ENCODE data around the gene MAP2K5. TPM values are rescaled to one million over a fixed set of nuclear protein-coding genes. Genes with fewer than 3 reads are reported as not detected.

Gene MAP2K5
- total RNA-seq, 2 donors from 2014 or later: 14.5 to 24.7 TPM

DNA sequence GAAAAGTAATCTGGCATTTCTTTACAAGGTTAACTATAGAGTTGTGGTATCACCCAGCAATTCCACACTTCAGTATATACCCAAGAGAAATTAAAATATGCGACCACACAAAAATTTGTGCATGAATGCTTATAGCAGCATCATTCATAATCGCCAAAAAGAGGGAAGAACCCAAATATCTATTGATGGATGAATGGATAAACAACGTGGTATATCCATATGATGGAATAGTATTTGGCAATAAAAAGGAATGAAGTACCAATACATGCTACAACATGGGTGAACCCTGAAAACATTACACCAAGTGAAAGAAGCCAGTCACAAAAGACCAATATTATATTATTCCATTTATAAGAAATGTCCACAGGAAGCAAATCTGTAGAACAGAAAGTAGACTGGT is 274.2 kb downstream of the MAP2K5 start:
- H3K27me3 Mint-ChIP-seq: peaks cover 23% of the 10 kb centered on the region in 2 donors
- H3K9me3 Mint-ChIP-seq: no peaks in the 10 kb centered on the region
- H3K27ac Mint-ChIP-seq: no peak overlapping the region
- no peaks in the 10 kb centered on the region for H3K36me3 Mint-ChIP-seq
- no peak overlapping the region for H3K4me3 Mint-ChIP-seq
- ATAC-seq (no peak), DNase-seq (ENCODE audit: low spot score) (no peak)
- H3K4me1 Mint-ChIP-seq (ENCODE audit: low read depth in 2 of 2): peaks cover 4 to 7% of the 10 kb centered on the region in 2 donors

DNA sequence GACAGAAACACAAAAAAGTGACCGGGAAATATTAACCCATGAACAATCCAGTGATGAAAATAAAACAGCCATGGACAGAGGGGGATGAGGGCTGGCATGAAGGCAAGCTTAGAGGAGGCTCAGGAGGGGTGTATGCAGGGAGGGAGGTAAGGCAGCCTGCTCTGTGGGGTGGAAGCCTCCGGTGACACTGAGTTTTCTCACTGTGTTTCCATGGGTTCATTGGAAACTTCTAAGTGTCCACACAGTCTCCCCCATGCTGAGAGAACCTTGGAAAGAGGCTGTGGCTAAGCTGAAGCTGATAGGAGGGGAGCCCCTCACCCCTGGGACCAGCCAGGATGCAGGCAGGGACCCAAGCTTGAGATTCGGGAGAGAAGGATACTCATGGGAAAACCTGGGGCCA is 276.0 kb downstream of the MAP2K5 start:
- Mint-ChIP-seq H3K27ac (no peak overlapping the region), H3K27me3 (peaks cover 29 to 36% of the 10 kb centered on the region in 2 donors), H3K36me3 (no peaks in the 10 kb centered on the region), H3K4me3 (no peak overlapping the region), H3K4me1 (ENCODE audit: low read depth in 2 of 2) (peaks cover 10 to 11% of the 10 kb centered on the region in 2 donors), H3K9me3 (no peaks in the 10 kb centered on the region)
- ATAC-seq: no peak
- DNase-seq (ENCODE audit: low spot score): no peak

GRCh38 chr15:67819636-67820035 is 277.1 kb downstream of the MAP2K5 start:
- no peak overlapping the region for H3K27ac Mint-ChIP-seq
- peaks cover 38 to 48% of the 10 kb centered on the region in 2 donors for H3K27me3 Mint-ChIP-seq
- H3K9me3 Mint-ChIP-seq: no peaks in the 10 kb centered on the region
- DNase-seq (ENCODE audit: low spot score): no peak
- peaks cover 18 to 20% of the 10 kb centered on the region in 2 donors for H3K4me1 Mint-ChIP-seq (ENCODE audit: low read depth in 2 of 2)
- H3K4me3 Mint-ChIP-seq: no peak overlapping the region
- no peak for ATAC-seq
- H3K36me3 Mint-ChIP-seq: no peaks in the 10 kb centered on the region

GRCh38 chr15:67820122-67820991 is 277.9 kb downstream of the MAP2K5 start:
- H3K27me3 Mint-ChIP-seq: peaks cover 38 to 50% of the 10 kb centered on the region in 2 donors
- no peak overlapping the region for H3K4me3 Mint-ChIP-seq
- H3K27ac Mint-ChIP-seq: no peak overlapping the region
- no peak for DNase-seq (ENCODE audit: low spot score)
- ATAC-seq: no peak
- H3K4me1 Mint-ChIP-seq (ENCODE audit: low read depth in 2 of 2): peaks cover 18 to 20% of the 10 kb centered on the region in 2 donors
- H3K9me3 Mint-ChIP-seq: no peaks in the 10 kb centered on the region
- no peaks in the 10 kb centered on the region for H3K36me3 Mint-ChIP-seq

GRCh38 chr15:67820992-67821783 is 278.7 kb downstream of the MAP2K5 start:
- H3K9me3 Mint-ChIP-seq: no peaks in the 10 kb centered on the region
- ATAC-seq (peak; percentile 46 to 52), DNase-seq (ENCODE audit: low spot score) (no peak)
- H3K4me1 Mint-ChIP-seq (ENCODE audit: low read depth in 2 of 2): peaks cover 20 to 22% of the 10 kb centered on the region in 2 donors
- no peaks in the 10 kb centered on the region for H3K36me3 Mint-ChIP-seq
- peaks cover 43 to 56% of the 10 kb centered on the region in 2 donors for H3K27me3 Mint-ChIP-seq
- H3K4me3 Mint-ChIP-seq: no peak overlapping the region
- no peak overlapping the region for H3K27ac Mint-ChIP-seq

GRCh38 chr15:67821784-67822440 is 279.4 kb downstream of the MAP2K5 start:
- H3K4me1 Mint-ChIP-seq (ENCODE audit: low read depth in 2 of 2): peaks cover 20 to 25% of the 10 kb centered on the region in 2 donors
- H3K27me3 Mint-ChIP-seq: peaks cover 43 to 54% of the 10 kb centered on the region in 2 donors
- ATAC-seq: no peak
- peak overlapping the region; percentile 41 for H3K4me3 Mint-ChIP-seq
- H3K36me3 Mint-ChIP-seq: no peaks in the 10 kb centered on the region
- no peak for DNase-seq (ENCODE audit: low spot score)
- H3K27ac Mint-ChIP-seq: no peak overlapping the region
- no peaks in the 10 kb centered on the region for H3K9me3 Mint-ChIP-seq

GRCh38 chr15:67822537-67823313 is 280.2 kb downstream of the MAP2K5 start:
- DNase-seq (ENCODE audit: low spot score) (no peak), ATAC-seq (peak in 1 of 2 donors; percentile 20)
- Mint-ChIP-seq H3K4me3 (peak overlapping the region; percentile 41), H3K4me1 (ENCODE audit: low read depth in 2 of 2) (peaks cover 20 to 25% of the 10 kb centered on the region in 2 donors), H3K27ac (no peak overlapping the region), H3K36me3 (no peaks in the 10 kb centered on the region), H3K9me3 (no peaks in the 10 kb centered on the region), H3K27me3 (peaks cover 43 to 51% of the 10 kb centered on the region in 2 donors)

DNA sequence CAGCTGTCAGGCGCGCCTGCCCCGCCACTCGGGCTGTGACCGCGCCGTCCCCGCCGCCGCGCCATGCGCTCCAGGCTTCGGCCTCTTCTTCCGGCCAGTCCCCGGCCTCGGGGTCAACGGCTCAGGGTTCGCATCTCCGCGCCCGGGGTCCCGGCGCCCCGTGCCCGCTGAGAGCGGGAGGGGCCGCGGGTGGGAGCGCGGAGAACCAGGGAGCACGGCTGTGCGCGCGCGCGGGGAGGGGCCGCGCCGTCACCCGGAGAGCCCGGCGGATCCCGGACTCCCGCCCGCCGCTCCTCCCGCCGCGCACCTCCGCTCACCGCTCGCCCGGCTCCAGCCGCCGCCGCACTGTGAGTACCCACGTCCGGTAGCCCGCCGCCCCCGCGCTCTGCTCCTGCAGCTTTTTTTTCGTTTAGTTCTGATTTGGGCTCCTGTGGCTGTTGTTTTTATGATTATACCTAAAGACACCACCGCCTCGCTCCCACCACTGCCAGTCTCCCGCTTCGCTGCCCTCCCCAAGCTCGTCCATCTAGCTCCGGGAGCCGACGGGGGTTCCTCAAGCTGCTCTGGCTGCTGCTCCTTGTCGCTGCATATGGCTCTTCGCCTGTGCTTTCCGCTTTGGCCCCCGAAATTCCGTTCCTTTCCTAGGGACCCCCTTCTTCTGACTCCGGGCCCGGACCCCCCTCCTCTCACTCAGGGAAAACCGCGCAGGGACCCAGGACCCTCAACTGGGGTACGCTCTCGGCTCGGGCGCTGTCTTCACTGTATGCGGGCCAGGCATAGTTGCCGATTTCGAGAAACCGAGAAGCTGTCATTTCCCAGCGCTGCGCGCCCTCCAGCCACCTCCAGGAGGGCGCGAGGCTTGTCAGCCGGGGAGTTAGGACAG is 281.1 kb downstream of the MAP2K5 start:
- no peak for ATAC-seq

DNA sequence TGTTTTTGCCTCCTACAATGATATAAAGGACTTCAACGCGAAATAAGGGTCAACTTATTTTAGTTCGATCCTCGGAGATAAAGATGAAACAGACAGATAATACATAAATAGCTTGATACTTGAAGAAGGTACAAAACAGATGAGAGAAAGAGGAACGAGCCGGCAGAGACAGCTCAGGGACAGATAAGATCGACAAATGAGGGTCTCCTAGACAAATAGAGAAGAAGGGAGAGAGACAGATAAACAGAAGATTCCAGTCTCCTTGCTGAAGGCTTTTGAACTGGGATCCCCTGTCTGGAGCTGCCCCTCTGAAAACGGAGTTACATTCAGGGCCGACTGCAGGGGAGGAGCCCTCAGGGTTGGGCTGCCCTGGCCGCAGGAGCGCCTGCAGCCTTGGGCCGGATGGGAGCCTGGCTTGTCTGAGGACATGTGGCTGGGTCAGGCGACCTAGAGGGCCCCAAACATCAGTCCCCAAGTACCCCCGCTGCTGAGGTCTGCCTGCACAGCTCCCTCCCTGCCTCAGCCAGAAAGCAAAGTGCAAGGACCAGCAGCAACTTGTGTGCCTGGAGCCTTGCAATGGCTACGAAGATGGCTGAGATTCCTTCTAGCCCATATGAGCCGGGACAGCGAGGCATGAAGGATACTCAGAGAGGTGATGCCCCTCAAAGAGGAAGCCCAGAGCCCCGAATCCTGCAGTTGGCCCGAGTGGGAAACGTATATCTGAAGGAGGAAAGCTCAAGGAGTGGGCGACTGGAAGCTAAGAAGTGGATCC is 281.9 kb downstream of the MAP2K5 start:
- H3K9me3 Mint-ChIP-seq: no peaks in the 10 kb centered on the region
- ATAC-seq (no peak), DNase-seq (ENCODE audit: low spot score) (no peak)
- peaks cover 25 to 28% of the 10 kb centered on the region in 2 donors for H3K4me1 Mint-ChIP-seq (ENCODE audit: low read depth in 2 of 2)
- H3K27ac Mint-ChIP-seq: peak overlapping the region in 1 of 2 donors; percentile 34
- H3K27me3 Mint-ChIP-seq: peaks cover 42 to 55% of the 10 kb centered on the region in 2 donors
- peak overlapping the region; percentile 71 for H3K4me3 Mint-ChIP-seq
- H3K36me3 Mint-ChIP-seq: no peaks in the 10 kb centered on the region

More for the DNA sequence above, 281.1 kb downstream of the MAP2K5 start:
- DNase-seq (ENCODE audit: low spot score): no peak
- Mint-ChIP-seq H3K36me3 (no peaks in the 10 kb centered on the region), H3K4me3 (peak overlapping the region; percentile 71), H3K27me3 (peaks cover 39 to 51% of the 10 kb centered on the region in 2 donors), H3K4me1 (ENCODE audit: low read depth in 2 of 2) (peaks cover 25% of the 10 kb centered on the region in 2 donors), H3K27ac (peak overlapping the region in 1 of 2 donors; percentile 34), H3K9me3 (no peaks in the 10 kb centered on the region)

GRCh38 chr15:67824976-67825880 is 282.7 kb downstream of the MAP2K5 start, which contains the start of gene SKOR1:
Gene SKOR1, plus strand, starts transcription at chr15:67825509. Its CDS starts 94 bp downstream, at chr15:67825603.
- H3K4me1 Mint-ChIP-seq (ENCODE audit: low read depth in 2 of 2): peaks cover 25 to 28% of the 10 kb centered on the region in 2 donors
- ATAC-seq (no peak), DNase-seq (ENCODE audit: low spot score) (no peak)
- H3K9me3 Mint-ChIP-seq: no peaks in the 10 kb centered on the region
- H3K27ac Mint-ChIP-seq: no peak within 1 kb of the TSS
- no peaks in the 10 kb centered on the region for H3K36me3 Mint-ChIP-seq
- no peak within 1 kb of the TSS for H3K4me3 Mint-ChIP-seq
- H3K27me3 Mint-ChIP-seq: peaks cover 44 to 59% of the 10 kb centered on the region in 2 donors
